ENCODE results near the gene CRYGN.

The CRYGN gene

DNA sequence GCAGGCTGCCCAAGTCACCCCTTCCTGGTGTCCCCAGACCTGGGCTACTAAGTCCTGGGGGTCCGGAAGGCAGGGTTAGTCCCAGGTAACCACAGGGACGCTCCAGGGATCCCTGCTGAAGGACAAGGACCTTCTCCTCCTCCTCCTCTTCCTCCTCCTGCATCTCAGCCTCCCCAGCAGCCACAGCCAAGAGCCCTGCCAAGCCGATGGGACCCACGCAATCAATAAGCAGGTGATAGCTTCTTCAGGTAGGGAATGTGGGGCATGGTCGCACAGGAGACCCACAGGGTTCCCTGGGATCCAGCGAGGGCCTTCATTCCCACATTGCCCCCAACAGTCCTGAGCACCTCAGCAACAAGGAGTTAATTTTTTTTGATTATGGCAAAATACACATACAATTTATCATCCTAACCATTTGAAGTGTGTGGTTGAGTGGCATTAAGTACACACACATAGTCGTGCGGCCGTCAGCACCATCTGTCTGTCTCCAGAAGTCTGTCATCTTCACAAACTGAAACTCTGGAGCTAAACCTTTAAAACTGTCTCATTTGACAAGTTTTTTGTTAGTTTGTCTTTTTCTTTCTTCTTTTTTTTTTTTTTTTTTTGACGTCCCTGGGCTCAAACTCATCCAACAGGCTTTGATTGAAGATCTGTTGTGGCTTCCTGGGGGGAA is 12.1 kb downstream of the CRYGN start:
- no peak for DNase-seq (ENCODE audit: low read depth in 2 of 2, low spot score in 1 of 2)

DNA sequence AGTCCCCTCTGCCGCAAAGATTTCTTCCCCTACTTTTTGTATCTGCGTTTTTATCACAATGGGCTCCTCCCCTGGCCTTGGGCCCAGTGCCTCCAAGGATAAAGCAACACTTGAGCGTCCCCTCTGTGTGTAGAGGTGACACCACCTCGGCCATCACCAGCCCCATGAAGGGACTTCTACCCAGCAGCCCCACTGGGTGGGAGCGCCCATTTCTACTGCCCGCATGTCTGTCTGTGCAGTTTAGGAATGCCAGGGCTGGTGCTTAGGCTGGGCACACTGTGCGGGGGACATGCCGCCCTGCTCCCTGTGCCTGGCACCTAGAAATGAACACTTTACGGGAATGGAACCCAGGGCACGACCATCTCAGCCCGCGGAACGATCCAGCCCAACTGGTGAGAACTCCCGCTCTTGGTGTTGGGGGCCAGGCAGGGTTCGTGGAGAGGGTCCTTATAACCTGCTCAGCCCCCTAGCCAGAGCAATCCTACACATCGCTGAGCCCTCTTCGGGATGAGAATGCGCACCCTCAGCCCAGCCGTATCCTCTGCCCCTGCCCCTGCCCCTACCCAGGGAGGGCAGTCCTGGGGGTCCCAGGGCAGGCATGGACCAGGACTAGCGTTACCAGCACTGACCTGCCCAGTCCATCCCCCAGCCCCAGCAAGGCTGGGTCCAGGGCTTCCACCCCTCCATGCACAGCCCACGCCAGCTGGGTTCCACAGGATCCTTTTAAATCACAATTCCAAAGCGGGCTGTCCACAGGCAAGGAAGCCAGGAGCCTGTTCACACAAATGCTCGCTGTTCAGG is 12.8 kb downstream of the CRYGN start:
- DNase-seq (ENCODE audit: low read depth in 2 of 2, low spot score in 1 of 2), result no peak

DNA sequence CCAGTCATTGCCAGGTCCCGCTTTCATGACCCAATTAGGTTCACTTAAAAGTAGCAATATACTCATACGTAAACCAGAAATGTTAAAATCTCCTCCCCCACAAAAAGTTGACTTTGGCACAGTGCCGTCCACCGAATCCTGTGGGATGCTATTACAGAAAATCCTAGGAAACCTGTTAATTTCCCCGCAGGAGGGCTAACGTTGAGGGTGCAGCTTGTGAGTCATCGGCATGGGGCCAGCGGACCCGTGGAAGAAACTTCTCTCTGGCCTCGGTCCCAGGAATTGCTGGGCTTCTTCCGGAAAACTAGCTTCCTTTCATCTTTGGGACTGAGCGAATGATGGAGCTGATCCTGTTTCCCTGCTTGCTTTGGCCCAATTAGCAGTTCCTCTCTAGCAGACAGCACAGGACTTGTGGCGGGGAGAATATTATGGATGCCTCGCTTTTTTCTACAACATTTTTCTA is 13.5 kb downstream of the CRYGN start:
- DNase-seq (ENCODE audit: low read depth in 2 of 2, low spot score in 1 of 2), result no peak

DNA sequence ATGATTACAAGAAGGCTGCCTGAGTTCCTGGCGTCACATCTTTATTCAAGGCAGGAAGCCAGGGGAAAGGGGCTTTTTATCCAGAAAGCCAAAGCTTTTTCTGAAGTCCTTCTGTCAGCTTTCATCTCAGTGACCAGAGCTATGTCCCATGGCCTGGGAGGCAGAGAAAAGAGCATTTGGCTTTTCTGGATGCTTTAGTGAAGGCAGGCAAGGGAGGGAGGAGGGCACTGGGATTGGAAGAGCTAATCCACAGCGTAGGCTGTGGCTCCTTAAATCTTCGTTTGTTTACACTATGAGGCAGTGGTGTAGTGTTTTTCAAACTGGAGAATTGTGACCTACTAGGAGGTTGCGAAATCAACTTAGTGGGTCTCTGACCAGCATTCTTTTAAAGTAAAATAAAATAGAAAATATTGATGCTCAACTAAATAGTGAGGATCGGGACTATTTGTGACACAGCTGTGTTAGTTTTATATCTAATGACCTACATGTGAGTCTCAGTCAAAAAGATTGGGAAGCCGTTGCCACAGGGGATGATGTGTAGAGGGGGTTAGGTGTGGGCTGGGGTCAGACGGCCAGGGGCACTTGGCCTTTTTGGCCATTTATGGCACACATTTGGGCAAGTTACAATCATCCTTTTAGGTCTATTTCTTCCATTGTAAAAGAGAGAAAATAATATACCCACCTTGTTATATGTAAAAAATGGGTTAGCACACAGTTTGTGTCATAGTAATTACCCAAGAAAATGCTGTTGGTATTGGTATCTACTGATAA is 14.1 kb downstream of the CRYGN start:
- DNase-seq (ENCODE audit: low read depth in 2 of 2, low spot score in 1 of 2), result no peak

DNA sequence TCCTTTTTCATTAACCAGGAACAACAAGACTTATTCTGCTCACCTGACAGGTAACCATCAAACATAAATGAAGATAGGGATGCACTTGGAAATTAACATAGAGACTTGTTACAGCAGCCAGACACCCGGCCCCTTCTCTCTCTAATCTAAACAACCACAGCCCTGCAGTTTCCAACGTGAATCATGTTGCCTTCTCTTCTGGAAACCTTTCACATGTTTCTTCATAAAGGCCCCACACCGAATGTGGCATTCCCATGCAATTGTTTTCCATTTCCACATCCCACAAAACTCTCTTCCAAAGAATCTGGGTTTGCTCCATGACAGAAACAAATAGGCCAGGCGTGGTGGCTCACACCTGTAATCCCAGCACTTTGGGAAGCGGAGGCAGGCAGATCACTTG is 15.1 kb downstream of the CRYGN start:
- no peak for DNase-seq (ENCODE audit: low read depth in 2 of 2, low spot score in 1 of 2)

DNA sequence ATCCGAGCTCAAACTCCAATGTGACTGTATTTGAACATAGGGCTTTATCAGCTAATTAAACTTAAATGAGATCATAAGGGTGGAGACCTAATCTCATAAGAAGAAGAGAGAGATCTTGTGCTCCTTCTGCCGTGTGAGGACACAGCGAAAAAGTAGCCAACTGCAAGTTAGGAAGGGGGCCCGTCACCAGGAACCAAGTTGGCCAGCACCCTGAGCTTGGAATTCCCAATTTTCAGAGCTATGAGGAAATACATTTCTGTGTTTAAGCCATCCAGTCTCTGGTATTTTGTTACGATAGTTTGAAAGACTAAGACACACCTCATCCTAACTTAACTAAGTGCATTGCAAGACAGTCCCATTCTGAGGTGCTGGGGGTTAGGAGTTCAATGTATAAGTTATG is 16.0 kb downstream of the CRYGN start:
- no peak for DNase-seq (ENCODE audit: low read depth in 2 of 2, low spot score in 1 of 2)

DNA sequence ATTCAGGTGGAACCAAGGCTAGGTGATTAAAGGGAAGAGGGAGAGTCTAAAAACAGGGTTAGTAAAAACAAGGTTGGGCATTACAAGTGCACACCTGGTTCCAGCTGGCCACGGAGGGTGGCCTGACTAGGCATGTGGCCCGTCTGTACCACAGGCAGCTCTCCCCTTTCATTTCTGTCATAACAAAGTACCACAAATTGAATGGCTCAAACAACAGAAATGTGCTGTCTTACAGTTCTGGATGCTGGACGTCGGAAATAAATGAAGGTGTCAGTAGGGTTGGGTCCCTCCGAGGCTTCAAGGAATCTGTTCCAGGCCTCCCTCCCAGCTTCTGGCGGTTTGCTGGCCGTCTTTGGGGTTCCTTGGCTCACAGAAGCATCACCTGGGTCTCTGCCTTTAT is 16.7 kb downstream of the CRYGN start:
- no peak for DNase-seq (ENCODE audit: low read depth in 2 of 2, low spot score in 1 of 2)

DNA sequence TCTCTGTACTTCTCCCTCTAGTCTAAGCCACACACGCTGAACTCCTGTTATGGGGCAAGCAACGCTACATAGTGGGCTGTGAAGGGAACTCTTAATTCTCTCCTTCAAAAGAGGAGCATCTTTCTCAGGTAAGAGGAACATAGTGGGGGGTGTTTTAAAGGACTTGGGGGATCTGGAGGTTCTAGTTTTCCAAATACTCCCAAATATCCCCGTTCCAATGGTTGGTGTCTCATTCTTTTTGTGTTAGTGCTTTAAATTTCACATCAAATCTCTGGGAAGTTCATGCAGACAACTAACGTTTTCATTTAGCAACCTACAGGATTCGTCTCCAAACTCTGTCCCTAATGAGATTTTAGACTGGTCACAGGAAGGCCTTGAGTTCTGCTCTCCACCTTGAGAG is 17.7 kb downstream of the CRYGN start:
- DNase-seq (ENCODE audit: low read depth in 2 of 2, low spot score in 1 of 2), result no peak

DNA sequence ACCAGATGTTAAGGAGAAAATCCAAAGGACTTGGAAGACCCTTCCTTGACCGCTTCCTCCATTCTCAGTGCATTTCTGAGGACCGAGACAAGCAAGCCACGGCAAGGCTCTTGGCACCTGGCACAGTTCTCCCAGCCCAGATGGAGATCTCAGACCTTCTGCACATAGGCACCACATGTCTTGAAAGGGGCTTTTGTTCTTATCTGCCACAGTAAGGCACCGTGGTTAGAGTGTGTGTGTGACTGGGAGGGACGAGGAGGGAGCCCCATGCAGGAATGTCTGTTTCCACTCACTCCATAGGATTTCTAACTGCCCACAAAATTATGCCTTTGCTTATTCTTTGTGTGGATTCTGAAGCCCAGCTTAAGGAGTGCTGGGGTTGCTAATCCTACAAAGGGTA is 19.8 kb downstream of the CRYGN start:
- DNase-seq (ENCODE audit: low read depth in 2 of 2, low spot score in 1 of 2), result no peak

DNA sequence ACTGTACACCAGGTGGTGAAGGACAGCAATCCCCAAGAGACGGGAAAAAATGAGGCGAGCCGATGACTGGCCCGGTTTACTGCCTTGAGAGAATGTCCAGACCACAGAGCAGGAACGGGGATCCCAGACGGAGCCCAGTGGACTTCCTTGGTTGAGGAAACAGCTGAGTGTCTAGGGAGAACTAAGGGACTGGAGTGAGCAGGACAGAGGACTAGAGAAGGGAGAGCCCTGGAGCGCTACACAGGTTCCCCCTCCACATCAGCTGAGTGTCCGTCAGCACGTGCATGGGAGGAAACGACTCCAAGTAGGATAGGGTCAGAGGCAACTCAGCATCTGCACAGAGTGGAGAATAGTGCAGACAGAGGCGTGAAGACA is 23.0 kb downstream of the CRYGN start:
- no peak for DNase-seq (ENCODE audit: low read depth in 2 of 2, low spot score in 1 of 2)

DNA sequence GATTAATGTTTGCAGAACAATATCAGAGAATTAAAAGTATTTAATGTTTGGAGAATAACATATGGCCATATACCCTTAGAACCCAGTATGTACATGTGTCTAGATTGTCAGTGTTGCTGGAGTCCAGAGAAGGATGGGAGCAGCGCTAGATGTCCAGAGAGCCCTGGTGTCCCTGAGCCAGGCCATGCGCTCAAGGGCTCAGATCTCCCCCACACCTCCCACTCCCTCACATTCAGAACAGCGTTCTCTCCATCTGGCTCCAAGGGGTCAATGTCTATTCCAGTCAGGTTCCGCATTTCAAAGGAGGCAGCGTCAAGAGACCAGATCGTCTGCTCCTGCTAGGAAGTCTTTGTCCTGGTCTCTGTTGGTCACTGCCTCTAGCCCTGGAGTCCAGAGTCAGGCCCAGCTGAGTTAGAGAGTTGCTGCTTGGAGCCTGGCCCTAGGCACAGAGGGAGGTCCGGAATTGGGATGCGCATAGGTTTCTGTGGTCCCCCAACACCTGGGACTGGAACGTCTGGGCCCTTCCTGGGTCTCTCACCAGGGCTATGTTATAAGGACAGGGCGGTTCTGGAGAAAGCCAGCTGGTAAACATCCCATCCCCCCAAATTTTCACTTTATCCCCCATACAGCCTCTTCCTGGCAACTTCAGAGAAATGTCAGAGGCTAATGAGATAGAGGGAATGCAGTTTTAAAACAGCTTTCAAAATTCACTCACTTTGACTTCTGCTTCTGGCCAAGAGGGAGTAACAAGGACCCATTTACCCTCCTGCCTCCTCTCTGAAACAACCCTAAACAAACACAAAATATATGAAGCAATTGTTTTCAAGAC is 23.6 kb downstream of the CRYGN start:
- no peak for DNase-seq (ENCODE audit: low read depth in 2 of 2, low spot score in 1 of 2)

DNA sequence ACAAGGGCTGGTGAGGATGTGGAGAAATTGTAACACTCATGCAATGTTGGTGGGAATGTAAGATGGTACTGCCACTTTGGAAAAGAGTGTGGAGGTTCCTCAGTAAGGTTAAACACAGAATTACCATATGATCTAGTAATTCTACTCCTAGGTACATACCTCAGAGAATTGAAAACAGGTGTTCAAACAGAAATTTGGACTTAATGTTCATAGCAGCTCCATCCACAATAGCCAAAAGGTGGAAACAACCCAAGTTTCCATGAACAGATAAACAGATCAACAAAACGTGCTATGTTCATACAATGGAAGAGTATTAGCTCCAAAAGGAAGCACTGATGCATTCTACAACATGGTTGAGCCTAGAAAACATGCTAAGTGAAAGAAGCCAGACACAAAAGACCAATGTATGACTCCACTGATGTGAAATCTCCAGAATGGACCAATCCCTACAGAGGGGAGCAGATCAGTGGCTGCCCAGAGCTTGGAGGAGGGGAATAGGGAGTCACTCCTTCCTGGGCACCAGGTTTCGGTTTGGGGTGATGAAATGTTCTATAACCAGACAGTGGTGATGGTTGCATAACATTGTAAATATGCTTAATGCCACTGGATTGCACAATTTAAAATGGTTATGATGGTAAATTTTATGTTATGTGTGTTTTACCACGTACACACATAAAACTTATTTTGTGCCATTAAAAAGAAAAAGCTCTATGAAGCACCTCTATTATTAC is 24.4 kb downstream of the CRYGN start:
- no peak for DNase-seq (ENCODE audit: low read depth in 2 of 2, low spot score in 1 of 2)

DNA sequence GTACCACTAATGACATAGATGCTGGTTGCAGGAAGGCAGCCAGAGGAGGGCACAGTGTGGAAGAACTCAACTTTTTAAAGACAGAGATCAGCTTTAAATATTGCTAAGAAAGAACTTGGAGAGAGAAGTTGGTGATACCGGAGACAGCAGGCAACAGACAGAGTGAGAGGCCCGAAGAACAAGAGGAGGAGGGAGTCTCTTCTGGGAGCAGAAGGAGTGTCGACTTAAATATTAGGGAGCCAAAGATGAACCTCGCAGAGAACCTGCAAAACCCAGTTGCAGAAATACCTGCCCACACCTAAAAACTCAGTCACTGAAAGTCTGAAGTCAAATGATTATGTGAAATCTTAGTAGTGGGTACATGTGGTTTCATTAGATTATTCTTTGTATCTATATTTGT is 26.7 kb downstream of the CRYGN start:
- no peak for DNase-seq (ENCODE audit: low read depth in 2 of 2, low spot score in 1 of 2)

DNA sequence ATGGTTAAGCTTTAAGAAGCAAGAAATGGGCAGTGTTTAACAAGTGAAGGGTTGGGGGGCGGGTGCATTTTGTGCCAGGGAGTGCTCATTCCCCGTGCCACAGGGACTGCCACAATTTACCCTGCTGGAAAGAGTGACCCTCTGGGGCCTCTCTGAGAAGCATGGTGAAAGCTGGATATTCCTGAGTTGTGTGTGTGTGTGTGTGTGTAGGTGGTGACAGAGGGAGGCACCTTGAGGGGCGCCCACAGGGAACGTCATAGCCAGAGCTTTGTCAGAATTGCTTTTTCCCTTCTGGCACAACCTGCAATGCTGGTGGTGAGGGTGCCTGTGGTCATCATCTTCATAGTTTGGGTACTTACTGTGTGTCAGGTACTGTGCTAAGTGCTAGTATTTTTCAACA is 27.6 kb downstream of the CRYGN start:
- no peak for DNase-seq (ENCODE audit: low read depth in 2 of 2, low spot score in 1 of 2)

DNA sequence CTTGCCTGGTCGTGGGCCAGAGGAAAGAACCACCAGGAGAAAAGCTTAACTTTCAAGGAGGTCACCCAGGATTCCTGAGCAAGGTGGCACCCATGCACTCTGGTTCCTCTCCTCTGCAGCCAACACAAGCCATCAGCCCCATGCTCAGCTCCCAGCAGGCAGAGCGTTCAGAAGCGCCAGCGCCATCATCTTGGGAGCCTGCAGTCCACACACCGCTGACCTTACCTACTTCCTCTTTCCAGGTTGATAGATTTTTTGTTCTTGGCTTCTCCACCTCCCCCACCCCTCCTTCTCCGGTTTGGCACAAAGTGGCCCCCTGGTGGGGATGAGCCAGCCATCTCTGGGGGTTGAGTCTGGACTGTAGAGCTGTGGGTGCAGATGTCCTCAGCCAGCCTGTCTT is 28.4 kb downstream of the CRYGN start:
- no peak for DNase-seq (ENCODE audit: low read depth in 2 of 2, low spot score in 1 of 2)

DNA sequence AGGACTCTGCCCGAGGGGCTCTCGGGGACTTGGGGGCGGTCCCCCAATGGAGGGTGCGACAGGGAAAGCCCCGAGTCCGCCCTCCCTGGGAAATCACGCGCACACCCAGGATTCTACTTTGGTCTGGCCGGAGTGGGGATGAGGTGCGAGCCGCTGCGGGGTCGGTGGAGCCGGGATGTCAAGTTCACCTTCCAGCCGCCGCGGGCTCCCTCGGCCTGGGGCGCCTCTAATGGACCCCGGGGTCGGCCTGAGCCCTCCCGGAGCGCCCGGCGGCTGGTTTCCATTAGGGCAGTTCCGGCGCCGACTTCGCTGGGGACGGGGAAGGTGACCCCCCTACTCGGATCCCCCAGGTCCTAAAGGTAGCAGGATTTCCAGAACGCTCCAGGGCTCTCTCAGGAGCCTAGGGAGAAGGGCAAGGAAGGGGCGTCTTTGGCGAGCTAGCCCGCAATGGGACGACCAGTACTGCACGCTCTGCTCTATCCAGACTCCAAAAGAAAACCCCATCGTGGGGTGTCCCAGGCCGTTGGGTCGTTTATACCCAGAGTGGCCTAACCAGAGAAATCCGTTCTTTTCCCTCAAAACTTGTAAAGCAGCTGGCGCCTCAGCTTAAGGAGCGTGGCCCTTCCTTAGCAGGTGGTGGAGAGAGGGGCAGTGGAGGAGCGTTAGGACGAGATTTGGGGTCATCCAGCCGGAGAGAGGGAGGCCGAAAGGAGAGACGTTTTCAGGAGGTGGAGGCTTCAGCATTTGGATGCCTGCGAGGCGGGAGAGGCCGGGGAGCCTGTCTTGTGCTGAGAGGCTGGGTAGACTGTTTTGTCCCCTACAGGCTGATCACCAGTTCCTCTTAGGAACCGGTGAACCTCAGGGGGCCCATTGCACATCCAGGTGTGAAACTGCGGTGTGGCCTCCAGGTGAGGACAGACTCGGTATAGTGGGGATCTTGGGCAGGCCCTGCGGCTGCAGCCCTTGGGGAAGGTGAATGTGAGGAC is 29.2 kb downstream of the CRYGN start:
- DNase-seq (ENCODE audit: low read depth in 2 of 2, low spot score in 1 of 2), result no peak

DNA sequence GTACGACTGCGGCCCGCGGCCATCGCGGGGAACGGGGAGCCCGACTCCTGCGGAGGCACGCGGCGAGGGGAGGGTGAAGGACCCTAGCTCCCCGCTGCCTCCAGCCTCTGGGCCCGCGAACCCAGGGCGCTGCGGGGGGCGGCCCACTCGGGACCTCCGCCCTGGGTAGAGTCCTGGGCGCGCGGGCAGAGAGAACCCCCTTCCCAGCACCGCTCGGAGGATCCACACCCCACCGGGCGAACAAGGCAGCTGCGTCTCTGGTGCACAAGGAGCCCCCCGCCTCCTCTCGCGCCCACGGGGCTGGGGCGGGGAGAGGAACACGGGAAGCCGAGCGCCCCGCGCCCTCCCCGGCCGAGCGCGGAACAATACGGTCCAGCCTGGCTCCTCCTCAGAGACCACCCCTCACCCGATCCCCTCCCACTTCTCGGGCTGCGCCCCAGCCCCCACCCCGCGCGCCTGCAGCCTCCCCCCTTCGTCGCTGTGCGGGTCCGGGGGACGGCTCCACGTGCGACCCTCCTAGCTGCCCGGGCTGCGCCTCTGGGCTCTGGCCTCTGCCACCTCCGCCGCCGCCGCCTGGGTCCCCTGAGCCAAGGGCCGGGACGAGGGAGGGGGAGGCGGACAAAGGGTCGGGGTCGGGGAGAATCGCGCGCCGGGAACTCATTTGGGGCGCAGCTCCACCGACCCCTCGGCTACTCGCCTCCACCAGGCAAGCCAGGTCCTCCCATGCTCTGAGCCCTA is 30.1 kb downstream of the CRYGN start, which contains the start of gene WDR86:
Gene WDR86, minus strand, starts transcription at position 372 of the 738 bp plus-strand sequence. CDS start 449 bp downstream, outside the sequence.
- no peak for DNase-seq (ENCODE audit: low read depth in 2 of 2, low spot score in 1 of 2)

DNA sequence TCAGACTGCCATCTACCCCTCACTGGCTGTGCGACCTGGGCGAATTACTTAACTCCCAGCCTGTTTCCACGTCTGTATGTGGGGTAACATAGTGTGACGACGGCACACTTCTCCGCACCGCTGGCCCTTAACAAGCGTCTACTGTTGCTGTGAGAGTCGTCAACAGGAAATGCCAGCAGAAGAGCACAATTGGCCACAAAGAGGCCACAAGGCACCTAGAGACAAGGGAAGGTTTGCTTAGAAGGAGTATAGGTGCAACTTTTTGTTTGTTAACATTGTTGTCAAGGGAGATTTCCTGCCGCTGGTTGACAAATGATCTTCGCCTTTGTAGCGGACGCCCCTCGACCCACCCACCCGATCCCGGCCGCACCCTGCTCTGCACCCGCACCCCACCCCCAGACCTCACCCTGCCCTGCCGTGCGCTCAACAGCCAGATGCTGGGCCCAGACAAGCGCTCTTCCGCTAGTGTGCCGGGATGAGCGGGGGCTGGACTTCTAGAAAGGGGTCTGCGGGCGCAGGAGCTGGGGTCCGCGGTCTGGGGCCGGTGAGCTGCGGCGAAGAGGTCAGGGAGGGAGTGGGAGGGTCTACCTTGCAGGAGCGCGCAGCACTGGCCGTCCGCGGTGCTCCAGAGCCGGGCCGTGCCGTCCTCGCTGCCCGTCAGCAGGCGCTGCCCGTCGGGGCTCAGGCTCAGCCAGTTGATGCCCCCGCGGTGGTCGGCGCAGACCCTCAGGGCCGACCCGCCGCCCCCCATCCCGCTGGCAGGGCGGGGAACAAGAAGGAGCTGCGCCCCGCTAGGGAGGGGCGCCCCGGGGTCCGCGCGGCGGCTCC is 30.9 kb downstream of the CRYGN start:
- DNase-seq (ENCODE audit: low read depth in 2 of 2, low spot score in 1 of 2), result peak in 1 of 2 donors; percentile 11
